Camera-type eye (tissue), 1 donor: ENCODE results near the gene NSMF. TPM values are rescaled to one million over a fixed set of nuclear protein-coding genes. Genes with fewer than 3 reads are reported as not detected.

Source experiments
- total RNA-seq: library from RNA; depleted of rRNA; stranded (reverse); fragments of >200 nt; gene quantifications from one replicate; pipeline ENCODE4 v1.2.3, GENCODE V29; 2014

The NSMF gene, protein sequence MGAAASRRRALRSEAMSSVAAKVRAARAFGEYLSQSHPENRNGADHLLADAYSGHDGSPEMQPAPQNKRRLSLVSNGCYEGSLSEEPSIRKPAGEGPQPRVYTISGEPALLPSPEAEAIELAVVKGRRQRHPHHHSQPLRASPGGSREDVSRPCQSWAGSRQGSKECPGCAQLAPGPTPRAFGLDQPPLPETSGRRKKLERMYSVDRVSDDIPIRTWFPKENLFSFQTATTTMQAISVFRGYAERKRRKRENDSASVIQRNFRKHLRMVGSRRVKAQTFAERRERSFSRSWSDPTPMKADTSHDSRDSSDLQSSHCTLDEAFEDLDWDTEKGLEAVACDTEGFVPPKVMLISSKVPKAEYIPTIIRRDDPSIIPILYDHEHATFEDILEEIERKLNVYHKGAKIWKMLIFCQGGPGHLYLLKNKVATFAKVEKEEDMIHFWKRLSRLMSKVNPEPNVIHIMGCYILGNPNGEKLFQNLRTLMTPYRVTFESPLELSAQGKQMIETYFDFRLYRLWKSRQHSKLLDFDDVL
- 27.7 TPM for total RNA-seq

DNA sequence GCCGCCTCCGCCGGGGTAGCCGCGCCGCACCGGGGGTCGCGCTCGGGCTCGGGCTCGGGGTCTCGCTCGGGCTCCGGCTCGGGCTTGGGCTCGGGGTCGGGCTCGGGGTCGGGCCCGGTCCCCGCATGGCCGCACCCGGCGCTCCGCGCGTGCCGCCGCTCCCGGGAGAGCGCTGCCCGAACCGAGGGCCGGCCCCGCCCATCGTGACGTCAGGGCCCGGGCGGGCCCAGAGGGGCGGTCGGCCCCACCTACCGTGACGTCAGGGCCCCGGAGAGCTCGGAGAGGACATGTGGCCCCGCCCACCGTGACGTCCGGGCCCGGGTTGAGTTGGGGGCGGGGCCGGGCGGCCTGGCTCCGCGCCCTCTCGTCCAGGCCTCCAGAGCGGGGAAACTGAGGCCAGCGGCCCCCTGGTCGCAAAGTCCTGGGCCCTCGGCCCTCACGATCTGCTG, at the start of gene NSMF:
TSS of gene NSMF (minus strand) at position 183 of the 449 bp plus-strand sequence. CDS start 232 bp downstream, outside the sequence.

DNA sequence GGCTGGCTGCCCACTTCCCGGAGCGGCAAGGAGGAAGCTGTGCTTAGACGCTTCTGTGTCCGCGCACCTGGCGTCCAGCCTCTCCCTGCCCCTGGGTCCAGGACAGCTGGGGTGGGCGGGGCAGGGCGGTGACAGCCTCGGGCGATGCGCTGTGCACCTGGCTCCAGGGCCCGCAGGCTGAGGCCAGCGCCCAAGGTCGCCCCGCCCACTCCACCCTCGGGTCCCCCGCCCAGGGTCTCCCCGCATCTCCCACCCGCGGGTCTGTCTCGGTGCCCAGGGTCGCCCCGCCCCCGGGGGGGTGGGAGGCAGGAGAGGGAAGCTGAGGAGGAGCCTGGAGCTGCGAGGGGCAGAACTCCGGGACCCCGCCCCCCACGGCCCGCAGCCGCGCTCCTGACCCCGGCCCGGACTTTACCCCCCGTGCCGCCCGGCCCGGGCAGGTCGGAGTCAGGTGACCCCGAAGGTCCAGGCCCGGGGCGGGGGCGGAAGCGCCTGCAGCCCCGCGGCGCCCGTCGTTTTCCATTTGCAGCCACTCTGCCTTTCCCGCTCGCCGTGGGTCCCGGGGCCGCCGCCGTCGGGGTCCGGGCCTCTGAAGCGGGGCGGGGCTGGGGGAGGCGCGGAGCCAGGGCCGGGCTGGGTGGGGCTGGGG, 17.7 kb downstream of the NSMF start, which contains the start of gene ENTPD8:
TSS of gene ENTPD8 (minus strand) at position 69 of the 646 bp plus-strand sequence. CDS start 3,072 bp downstream, outside the sequence.

DNA sequence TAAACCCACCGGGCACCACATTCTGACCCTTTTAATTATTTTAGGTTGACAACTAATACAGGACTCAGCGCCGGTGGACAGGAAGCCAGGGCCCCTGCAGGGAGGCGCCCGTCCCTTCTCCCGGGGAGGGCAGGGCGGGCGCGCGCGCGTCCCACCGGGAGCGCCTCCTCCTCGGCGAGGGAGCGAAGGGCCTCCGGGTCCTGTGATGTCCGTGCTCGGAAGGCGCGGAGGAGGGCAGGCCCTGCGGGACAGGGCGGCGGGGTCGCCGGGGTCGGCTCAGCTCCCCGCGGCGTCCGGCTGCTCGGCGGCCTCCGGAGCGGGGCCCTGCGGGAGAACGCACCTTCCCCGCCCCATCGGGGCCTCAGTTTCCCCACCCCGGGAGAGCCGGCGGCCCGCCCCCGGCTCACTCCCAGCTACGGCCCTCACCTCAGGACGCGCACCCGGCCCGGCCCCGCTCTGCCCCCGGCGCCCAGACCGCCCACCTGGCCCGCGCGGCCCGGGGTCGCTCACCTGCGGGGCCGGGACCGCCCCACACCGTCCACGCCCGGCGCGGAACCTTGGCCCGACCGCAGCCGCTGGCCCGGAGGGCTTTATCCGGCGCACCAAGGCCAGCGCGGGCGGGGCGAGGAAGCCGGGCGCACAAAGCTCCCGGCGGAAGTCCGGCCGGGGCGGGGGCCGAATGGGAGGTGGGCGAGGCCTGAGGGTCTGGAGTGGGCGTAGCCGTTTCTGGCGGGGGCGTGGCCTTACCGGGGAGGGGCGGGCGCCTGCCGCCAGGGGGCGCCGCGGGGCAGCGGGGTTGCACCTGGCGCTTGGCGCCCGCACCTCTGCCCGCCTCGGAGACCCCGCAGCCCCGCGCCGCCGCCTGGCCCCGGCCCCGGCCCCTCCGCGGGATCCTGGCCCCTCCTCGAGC, 36.3 kb downstream of the NSMF start, which contains the start of the genes EXD3 and NOXA1:
TSS of gene EXD3 (minus strand) at position 559 of the 910 bp plus-strand sequence. CDS start 27,805 bp downstream, outside the sequence.
TSS of gene NOXA1 (plus strand) at position 790 of the 910 bp plus-strand sequence. CDS start 137 bp downstream, outside the sequence.

Other genes starting within 250 kb of the NSMF start
- gene RNF208, start 237.1 kb downstream of the NSMF start, total RNA-seq: 2.7 TPM
- 0.60 TPM for gene CYSRT1, start 234.2 kb downstream of the NSMF start, total RNA-seq
- gene RNF224, start 231.8 kb downstream of the NSMF start, total RNA-seq: not detected
- gene SLC34A3, start 228.4 kb downstream of the NSMF start, total RNA-seq: not detected
- 374 TPM for gene TUBB4B, start 218.0 kb downstream of the NSMF start, total RNA-seq
- not detected for gene STPG3, start 208.0 kb downstream of the NSMF start, total RNA-seq
- 39.1 TPM for gene NELFB, start 204.0 kb downstream of the NSMF start, total RNA-seq
- gene TOR4A, start 181.6 kb downstream of the NSMF start, total RNA-seq: 3.7 TPM
- gene NRARP, start 157.1 kb downstream of the NSMF start, total RNA-seq: 23.3 TPM
- gene EXD3, start 36.2 kb downstream of the NSMF start, total RNA-seq: 22.0 TPM
- gene NOXA1, start 35.9 kb downstream of the NSMF start, total RNA-seq: 4.2 TPM
- 0.60 TPM for gene ENTPD8, start 18.0 kb downstream of the NSMF start, total RNA-seq
- 3.0 TPM for gene PNPLA7, start 91.1 kb upstream of the NSMF start, total RNA-seq
- 18.1 TPM for gene MRPL41, start 92.5 kb upstream of the NSMF start, total RNA-seq
- 40.6 TPM for gene DPH7, start 119.6 kb upstream of the NSMF start, total RNA-seq
- 15.4 TPM for gene ZMYND19, start 131.2 kb upstream of the NSMF start, total RNA-seq
- gene ARRDC1, start 146.4 kb upstream of the NSMF start, total RNA-seq: 27.5 TPM
- 112 TPM for gene EHMT1, start 159.7 kb upstream of the NSMF start, total RNA-seq